Measurements from ENCODE around the gene CCDC12. TPM values are rescaled to one million over a fixed set of nuclear protein-coding genes. Genes with fewer than 3 reads are reported as not detected.
A peak's percentile ranks its signal among the peaks of the same experiment; 100 is the strongest.

The CCDC12 gene
- total and polyA plus RNA-seq, 4 donors, result 34.2 to 129 (median 70.0) TPM

DNA sequence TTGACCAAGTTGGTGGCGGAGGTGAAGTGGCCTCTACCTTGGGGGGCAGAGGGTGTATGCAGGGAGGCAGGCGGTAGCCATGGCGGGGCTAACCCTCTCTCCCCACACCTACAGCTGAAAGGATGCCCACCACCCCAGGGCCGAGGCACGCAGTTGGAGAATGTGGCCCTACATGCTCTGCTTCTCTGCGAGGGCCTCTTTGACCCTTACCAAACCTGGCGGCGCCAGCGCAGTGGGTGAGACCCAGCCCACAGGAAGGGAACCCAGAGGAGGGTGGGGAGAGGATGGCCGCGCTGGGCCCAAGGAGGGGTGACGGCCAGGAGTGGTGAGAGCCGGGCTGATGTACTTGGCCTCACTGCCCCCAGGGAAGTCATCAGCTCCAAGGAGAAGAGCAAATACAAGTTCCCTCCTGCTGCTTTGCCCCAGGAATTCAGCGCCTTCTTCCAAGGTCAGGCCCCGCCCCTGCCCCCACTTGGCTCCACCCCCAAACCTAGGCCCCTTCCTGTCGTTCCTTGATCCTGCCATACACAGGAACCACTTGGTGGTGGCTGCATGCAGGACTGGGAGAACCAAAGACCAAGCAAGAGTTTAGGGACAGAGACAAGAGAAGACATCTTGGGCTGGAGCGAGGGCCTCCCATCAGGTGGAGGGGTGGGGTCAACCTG, 12.7 kb upstream of the CCDC12 start:
- no peaks in the 10 kb centered on the region for H3K9me3 ChIP-seq (ENCODE audit: control insufficient read depth in 4 of 4, insufficient read depth in 3 of 4, low read length in 3 of 4)
- no peak for ATAC-seq (ENCODE audit: insufficient read depth, low FRiP score)
- H3K36me3 ChIP-seq (ENCODE audit: control insufficient read depth in 4 of 4, insufficient read depth in 4 of 4, low read length in 4 of 4), result peaks cover 0 to 33% (median 0%) of the 10 kb centered on the region in 4 donors
- no peak for DNase-seq
- H3K27ac ChIP-seq (ENCODE audit: low read depth in 1 of 2, low read length in 1 of 2), result peak overlapping the region in 1 of 2 donors; percentile 19
- H3K9ac ChIP-seq (ENCODE audit: insufficient read depth in 1 of 2, low read length in 2 of 2), result no peak overlapping the region
- H3K4me3 ChIP-seq, result no peak overlapping the region
- TF ChIP-seq, protein P1, sequence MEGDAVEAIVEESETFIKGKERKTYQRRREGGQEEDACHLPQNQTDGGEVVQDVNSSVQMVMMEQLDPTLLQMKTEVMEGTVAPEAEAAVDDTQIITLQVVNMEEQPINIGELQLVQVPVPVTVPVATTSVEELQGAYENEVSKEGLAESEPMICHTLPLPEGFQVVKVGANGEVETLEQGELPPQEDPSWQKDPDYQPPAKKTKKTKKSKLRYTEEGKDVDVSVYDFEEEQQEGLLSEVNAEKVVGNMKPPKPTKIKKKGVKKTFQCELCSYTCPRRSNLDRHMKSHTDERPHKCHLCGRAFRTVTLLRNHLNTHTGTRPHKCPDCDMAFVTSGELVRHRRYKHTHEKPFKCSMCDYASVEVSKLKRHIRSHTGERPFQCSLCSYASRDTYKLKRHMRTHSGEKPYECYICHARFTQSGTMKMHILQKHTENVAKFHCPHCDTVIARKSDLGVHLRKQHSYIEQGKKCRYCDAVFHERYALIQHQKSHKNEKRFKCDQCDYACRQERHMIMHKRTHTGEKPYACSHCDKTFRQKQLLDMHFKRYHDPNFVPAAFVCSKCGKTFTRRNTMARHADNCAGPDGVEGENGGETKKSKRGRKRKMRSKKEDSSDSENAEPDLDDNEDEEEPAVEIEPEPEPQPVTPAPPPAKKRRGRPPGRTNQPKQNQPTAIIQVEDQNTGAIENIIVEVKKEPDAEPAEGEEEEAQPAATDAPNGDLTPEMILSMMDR (IDR thresholded peaks at IDR 0.05; ENCODE audit: control extremely low read depth, extremely low read depth), result no peak
- 50 to 72% methylated on average over 17 of the region's 17 CpGs for WGBS, 2 donors
- peaks cover 0 to 46% (median 4%) of the 10 kb centered on the region in 5 donors for H3K4me1 ChIP-seq (ENCODE audit: control insufficient read depth in 5 of 5, insufficient read depth in 5 of 5, low read length in 5 of 5)
- no peaks in the 10 kb centered on the region for H3K27me3 ChIP-seq (ENCODE audit: control insufficient read depth in 3 of 3, insufficient read depth in 3 of 3, low read length in 2 of 3)

DNA sequence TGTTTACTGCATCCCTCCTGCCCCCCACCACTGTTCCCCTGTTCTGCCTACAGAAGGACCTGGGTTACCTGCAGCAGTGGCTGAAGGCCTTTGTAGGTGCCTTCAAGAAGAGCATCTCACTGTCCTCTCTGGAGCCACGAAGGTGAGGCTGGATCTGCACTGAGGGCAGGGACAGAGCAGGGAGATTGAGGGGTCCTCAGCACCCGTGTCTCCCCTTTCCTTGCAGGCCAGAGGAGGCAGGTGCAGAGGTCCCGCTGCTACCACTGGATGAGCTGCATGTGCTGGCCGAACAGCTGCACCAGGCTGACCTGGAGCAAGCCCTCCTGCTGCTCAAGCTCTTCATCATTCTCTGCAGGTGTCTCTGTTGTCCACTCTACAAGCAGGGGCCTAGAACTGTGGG, 12.1 kb upstream of the CCDC12 start:
- no peaks in the 10 kb centered on the region for H3K9me3 ChIP-seq (ENCODE audit: control insufficient read depth in 4 of 4, insufficient read depth in 3 of 4, low read length in 3 of 4)
- H3K4me1 ChIP-seq (ENCODE audit: control insufficient read depth in 5 of 5, insufficient read depth in 5 of 5, low read length in 5 of 5), result peaks cover 0 to 46% (median 4%) of the 10 kb centered on the region in 5 donors
- 83 to 91% methylated on average over 4 of the region's 4 CpGs for WGBS, 2 donors
- H3K4me3 ChIP-seq, result no peak overlapping the region
- H3K27ac ChIP-seq (ENCODE audit: low read depth in 1 of 2, low read length in 1 of 2), result peak overlapping the region in 1 of 2 donors; percentile 23
- no peak overlapping the region for H3K9ac ChIP-seq (ENCODE audit: insufficient read depth in 1 of 2, low read length in 2 of 2)
- no peak for ATAC-seq (ENCODE audit: insufficient read depth, low FRiP score)
- no peaks in the 10 kb centered on the region for H3K27me3 ChIP-seq (ENCODE audit: control insufficient read depth in 3 of 3, insufficient read depth in 3 of 3, low read length in 2 of 3)
- TF ChIP-seq, protein P1 (IDR thresholded peaks at IDR 0.05; ENCODE audit: control extremely low read depth, extremely low read depth), result no peak
- H3K36me3 ChIP-seq (ENCODE audit: control insufficient read depth in 4 of 4, insufficient read depth in 4 of 4, low read length in 4 of 4), result peaks cover 0 to 26% (median 0%) of the 10 kb centered on the region in 4 donors
- DNase-seq, result no peak

DNA sequence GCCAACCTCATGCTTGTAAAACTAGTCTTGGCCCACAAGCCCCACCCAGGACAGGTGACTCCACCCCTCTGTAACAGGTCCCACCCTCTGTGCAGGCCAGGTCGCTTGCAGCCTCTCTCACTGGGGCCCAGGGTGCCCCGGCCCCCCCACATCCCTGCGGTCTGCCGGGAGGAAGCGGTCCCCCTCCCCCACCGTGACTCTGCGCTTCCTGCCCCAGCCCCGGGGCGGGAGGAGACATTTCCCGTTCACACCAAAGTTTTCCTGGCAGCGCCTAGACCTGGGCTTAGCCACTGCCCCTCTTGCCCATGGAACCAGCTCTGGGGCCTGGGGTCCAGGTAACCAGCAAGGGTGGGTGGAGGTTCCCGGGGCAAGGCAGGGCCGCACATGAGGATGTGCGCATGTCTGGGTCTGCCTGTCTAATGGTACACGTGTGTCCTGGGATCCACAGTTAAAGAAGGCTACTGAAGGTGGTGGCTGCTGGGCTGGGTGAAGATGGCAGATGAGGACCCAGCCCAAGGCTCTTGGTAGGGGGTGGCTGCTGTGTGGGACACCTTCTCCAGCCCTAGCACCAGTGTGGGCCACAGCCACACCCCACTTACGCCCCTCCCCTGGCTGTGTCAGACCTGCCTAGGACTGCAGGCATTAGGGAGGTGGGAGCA, 11.3 kb upstream of the CCDC12 start:
- Histone ChIP-seq H3K27me3 (ENCODE audit: control insufficient read depth in 3 of 3, insufficient read depth in 3 of 3, low read length in 2 of 3) (no peaks in the 10 kb centered on the region), H3K4me3 (no peak overlapping the region), H3K9ac (ENCODE audit: insufficient read depth in 1 of 2, low read length in 2 of 2) (no peak overlapping the region), H3K4me1 (ENCODE audit: control insufficient read depth in 5 of 5, insufficient read depth in 5 of 5, low read length in 5 of 5) (peaks cover 0 to 46% (median 4%) of the 10 kb centered on the region in 5 donors), H3K9me3 (ENCODE audit: control insufficient read depth in 4 of 4, insufficient read depth in 3 of 4, low read length in 3 of 4) (no peaks in the 10 kb centered on the region), H3K27ac (ENCODE audit: low read depth in 1 of 2, low read length in 1 of 2) (peak overlapping the region in 1 of 2 donors; percentile 82), H3K36me3 (ENCODE audit: control insufficient read depth in 4 of 4, insufficient read depth in 4 of 4, low read length in 4 of 4) (peaks cover 0 to 20% (median 0%) of the 10 kb centered on the region in 4 donors)
- peak; percentile 84 for ATAC-seq (ENCODE audit: insufficient read depth, low FRiP score)
- TF ChIP-seq, protein P1 (IDR thresholded peaks at IDR 0.05; ENCODE audit: control extremely low read depth, extremely low read depth), result no peak
- WGBS, 2 donors, result 13 to 22% methylated on average over 16 of the region's 16 CpGs
- peak in 2 of 3 donors; percentile 42 for DNase-seq
